HG03460 (cell line): ENCODE results near the gene CSNK1G2.

ENCODE experiments used
- ATAC-seq: cut with Tn5 transposase; IDR thresholded peaks from one replicate; pipeline ENCODE4 v1.9.1; 2021; ENCODE audit not compliant: unreplicated experiment

The CSNK1G2 gene

GRCh38 chr19:1943661-1944087 is 2.7 kb downstream of the CSNK1G2 start:
- ATAC-seq = no peak

GRCh38 chr19:1944088-1944915 is 3.3 kb downstream of the CSNK1G2 start:
- no peak for ATAC-seq

- no peak for ATAC-seq
Measured at GRCh38 chr19:1944916-1945561, 4.1 kb downstream of the CSNK1G2 start.

- no peak for ATAC-seq
Measured at GRCh38 chr19:1945899-1946298, 4.9 kb downstream of the CSNK1G2 start.

GRCh38 chr19:1947651-1948209 is 6.8 kb downstream of the CSNK1G2 start:
- ATAC-seq = no peak

- ATAC-seq = no peak
Measured at GRCh38 chr19:1949304-1950101, 8.5 kb downstream of the CSNK1G2 start.

- ATAC-seq = no peak
Measured at GRCh38 chr19:1950640-1951039, 9.7 kb downstream of the CSNK1G2 start.

- no peak for ATAC-seq
Measured at GRCh38 chr19:1952635-1953034, 11.7 kb downstream of the CSNK1G2 start.

- ATAC-seq = no peak
Measured at GRCh38 chr19:1953037-1953436, 12.1 kb downstream of the CSNK1G2 start.

GRCh38 chr19:1953441-1954094 is 12.6 kb downstream of the CSNK1G2 start:
- ATAC-seq = no peak

GRCh38 chr19:1954532-1954933 is 13.6 kb downstream of the CSNK1G2 start:
- ATAC-seq = no peak

- no peak for ATAC-seq
Measured at GRCh38 chr19:1955171-1956121, 14.5 kb downstream of the CSNK1G2 start.

- ATAC-seq = no peak
Measured at GRCh38 chr19:1956122-1956494, 15.1 kb downstream of the CSNK1G2 start.

GRCh38 chr19:1956868-1957492 is 16.0 kb downstream of the CSNK1G2 start:
- no peak for ATAC-seq

- no peak for ATAC-seq
Measured at GRCh38 chr19:1957562-1958248, 16.7 kb downstream of the CSNK1G2 start.

- no peak for ATAC-seq
Measured at GRCh38 chr19:1959928-1960589, 19.1 kb downstream of the CSNK1G2 start.

GRCh38 chr19:1961000-1961883 is 20.3 kb downstream of the CSNK1G2 start:
- ATAC-seq = no peak
